Gastroesophageal sphincter (tissue), 4 donors: Measurements from ENCODE around the gene FAHD1. TPM values are rescaled to one million over a fixed set of nuclear protein-coding genes. Genes with fewer than 3 reads are reported as not detected.

Experiments used
- ATAC-seq: fragments of 150-250 bp; one replicate; pipeline ENCODE4 v1.9.1; 2016; ENCODE audit warnings: mild to moderate bottlenecking, moderate library complexity
- H3K27ac ChIP-seq, 4 donors: fragments of 200-600 bp; sonication (generic) in 3 of 4; 1 replicate in 3 of 4; 2 replicates in 1 of 4; pipeline ENCODE4 v1.5.1; 2016 to 2019
- H3K27me3 ChIP-seq: fragments of 200-600 bp; sonication (generic); one replicate; pipeline ENCODE4 v1.5.1; 2019
- H3K36me3 ChIP-seq, 2 donors: fragments of 200-600 bp; sonication (generic); one replicate each; pipeline ENCODE4 v1.5.1; 2019; ENCODE audit warnings: control low read depth in 1 of 2
- H3K4me1 ChIP-seq, 3 donors: fragments of 200-600 bp; sonication (generic); 1 replicate in 2 of 3; 2 replicates in 1 of 3; pipeline ENCODE4 v1.5.1; 2016 to 2019; ENCODE audit warnings: control low read depth in 2 of 3
- H3K4me3 ChIP-seq, 2 donors: fragments of 200-600 bp; sonication (generic); one replicate each; pipeline ENCODE4 v1.5.1; 2019; ENCODE audit warnings: mild to moderate bottlenecking in 1 of 2, moderate library complexity in 1 of 2
- H3K9me3 ChIP-seq, 3 donors: fragments of 200-600 bp; sonication (generic); one replicate each; pipeline ENCODE4 v1.5.1; 2017 to 2019; ENCODE audit warnings: control low read depth in 2 of 3
- EP300 ChIP-seq: sonication (generic); formaldehyde crosslinking; IDR thresholded peaks from one replicate; pipeline ENCODE4 v1.6.1; 2017; ENCODE audit warnings: antibody characterized with exemption, mild to moderate bottlenecking
- POLR2A ChIP-seq, 2 donors: fragments of 450-650 bp; IDR thresholded peaks; one replicate each; pipeline ENCODE4 v1.6.1; 2017; ENCODE audit warnings: antibody characterized with exemption in 2 of 2, mild to moderate bottlenecking in 2 of 2, moderate library complexity in 1 of 2
- POLR2AphosphoS5 ChIP-seq: sonication (generic); formaldehyde crosslinking; IDR thresholded peaks from one replicate; pipeline ENCODE4 v1.6.1; 2017; ENCODE audit warnings: antibody characterized with exemption
- WGBS, 2 donors: methylation state at CpG; one replicate each; pipeline ENCODE4 v1.1.5; 2018; ENCODE audit warnings: low coverage in 1 of 2; 5-methylcytosine and 5-hydroxymethylcytosine counted together
- total RNA-seq, 4 donors: library from RNA; depleted of rRNA; stranded (reverse); fragments of >200 nt; gene quantifications; one replicate each; pipeline ENCODE4 v1.1.0, GENCODE V29; 2016
- TF ChIP-seq, protein P1 (sequence below), 4 experiments: fragments of 200-600 bp in 2 of 4; fragments of 450-650 bp in 2 of 4; sonication (generic) in 1 of 4; IDR thresholded peaks; one replicate each; pipeline ENCODE4 v1.5.1; 2017 to 2019; ENCODE audit warnings: antibody characterized with exemption in 4 of 4, mild to moderate bottlenecking in 2 of 4, moderate library complexity in 2 of 4

The FAHD1 gene
- total RNA-seq, 4 donors from 2014 or later = 22.9 to 44.0 (median 30.2) TPM

DNA sequence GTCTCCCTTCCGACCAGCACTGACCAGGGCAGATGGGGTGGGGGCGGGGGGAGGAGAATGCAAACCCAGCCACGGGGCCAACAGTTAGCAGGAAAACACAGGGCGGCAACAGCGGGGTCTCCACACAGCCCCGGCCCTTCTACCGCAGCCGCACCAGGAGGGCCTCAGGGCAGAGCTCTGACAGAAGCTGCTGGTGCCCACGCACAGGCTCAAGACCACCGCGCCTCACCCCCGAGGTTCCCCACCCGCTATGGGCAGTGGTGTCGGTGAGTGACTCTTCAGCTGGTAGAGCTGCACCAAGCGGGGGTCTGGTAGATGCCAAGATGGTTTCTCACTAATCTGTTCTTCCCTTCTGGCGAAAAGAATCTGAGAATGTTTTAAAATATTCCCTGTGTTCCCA, 16.5 kb upstream of the FAHD1 start:
- no peak for ATAC-seq
- 96 to 100% methylated on average over 1 to 7 of the region's 16 CpGs for WGBS, 2 donors
- Histone ChIP-seq H3K36me3 (peaks cover 0 to 82% of the 10 kb centered on the region in 2 donors), H3K27ac (no peak overlapping the region), H3K4me1 (peaks cover 0 to 10% (median 0%) of the 10 kb centered on the region in 3 donors), H3K27me3 (no peaks in the 10 kb centered on the region), H3K9me3 (no peaks in the 10 kb centered on the region), H3K4me3 (no peak overlapping the region)
- TF ChIP-seq POLR2AphosphoS5 = no peak
- TF ChIP-seq EP300 = no peak
- TF ChIP-seq POLR2A (IDR thresholded peaks at IDR 0.05) = no peak
- TF ChIP-seq, protein P1, sequence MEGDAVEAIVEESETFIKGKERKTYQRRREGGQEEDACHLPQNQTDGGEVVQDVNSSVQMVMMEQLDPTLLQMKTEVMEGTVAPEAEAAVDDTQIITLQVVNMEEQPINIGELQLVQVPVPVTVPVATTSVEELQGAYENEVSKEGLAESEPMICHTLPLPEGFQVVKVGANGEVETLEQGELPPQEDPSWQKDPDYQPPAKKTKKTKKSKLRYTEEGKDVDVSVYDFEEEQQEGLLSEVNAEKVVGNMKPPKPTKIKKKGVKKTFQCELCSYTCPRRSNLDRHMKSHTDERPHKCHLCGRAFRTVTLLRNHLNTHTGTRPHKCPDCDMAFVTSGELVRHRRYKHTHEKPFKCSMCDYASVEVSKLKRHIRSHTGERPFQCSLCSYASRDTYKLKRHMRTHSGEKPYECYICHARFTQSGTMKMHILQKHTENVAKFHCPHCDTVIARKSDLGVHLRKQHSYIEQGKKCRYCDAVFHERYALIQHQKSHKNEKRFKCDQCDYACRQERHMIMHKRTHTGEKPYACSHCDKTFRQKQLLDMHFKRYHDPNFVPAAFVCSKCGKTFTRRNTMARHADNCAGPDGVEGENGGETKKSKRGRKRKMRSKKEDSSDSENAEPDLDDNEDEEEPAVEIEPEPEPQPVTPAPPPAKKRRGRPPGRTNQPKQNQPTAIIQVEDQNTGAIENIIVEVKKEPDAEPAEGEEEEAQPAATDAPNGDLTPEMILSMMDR (IDR thresholded peaks at IDR 0.05) = no peak

DNA sequence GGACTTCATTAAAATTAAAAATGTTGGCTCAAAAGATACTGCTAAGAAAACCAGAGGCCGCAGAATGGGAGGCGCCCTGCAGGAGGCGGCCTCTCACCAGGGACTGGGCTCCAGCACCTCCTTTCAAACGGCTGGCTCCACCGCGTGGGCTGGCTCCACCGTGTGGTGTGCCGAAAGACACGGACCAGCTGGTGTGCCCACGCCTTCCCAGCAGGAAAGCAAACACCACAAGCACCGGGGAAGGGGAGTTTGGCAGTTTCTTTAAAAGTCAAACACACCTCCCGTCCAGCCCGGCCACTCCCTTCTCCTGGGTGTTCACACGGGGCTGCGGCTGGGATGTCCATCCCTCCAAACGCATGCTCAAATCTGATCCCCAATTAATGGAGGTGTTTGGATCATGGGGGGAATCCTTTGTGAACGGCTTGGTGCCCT, 14.3 kb upstream of the FAHD1 start:
- WGBS, 2 donors = 18 to 38% methylated on average over 7 to 8 of the region's 17 CpGs
- peak overlapping the region in 1 of 4 donors; percentile 28 for H3K27ac ChIP-seq
- H3K9me3 ChIP-seq = no peaks in the 10 kb centered on the region
- TF ChIP-seq POLR2AphosphoS5 (peak; percentile 45), POLR2A (IDR thresholded peaks at IDR 0.05) (no peak)
- TF ChIP-seq, protein P1 (IDR thresholded peaks at IDR 0.05) = peak in 3 of 4 experiments; percentile 39 to 69 (median 48)
- peaks cover 0 to 82% of the 10 kb centered on the region in 2 donors for H3K36me3 ChIP-seq
- ATAC-seq = peak; percentile 85
- peaks cover 0 to 10% (median 0%) of the 10 kb centered on the region in 3 donors for H3K4me1 ChIP-seq
- H3K27me3 ChIP-seq = no peaks in the 10 kb centered on the region
- no peak overlapping the region for H3K4me3 ChIP-seq

DNA sequence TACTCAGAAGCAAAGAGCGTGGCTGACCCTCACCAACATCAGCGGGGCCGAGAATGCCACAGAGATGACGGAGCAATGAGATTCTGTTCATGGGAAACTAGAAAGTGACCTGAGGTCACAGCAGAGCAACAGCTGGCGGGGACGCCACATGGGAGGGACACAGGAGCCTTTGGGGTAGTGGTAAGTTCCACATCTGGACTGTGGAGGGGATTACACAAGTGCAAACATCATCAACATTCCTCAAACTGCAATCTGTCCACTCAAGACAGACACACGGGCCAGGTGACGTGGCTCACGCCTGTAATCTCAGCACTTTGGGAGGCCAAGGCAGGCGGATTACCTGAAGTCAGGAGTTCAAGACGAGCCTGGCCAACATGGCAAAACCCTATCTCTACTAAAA, 11.5 kb upstream of the FAHD1 start:
- Histone ChIP-seq H3K36me3 (peaks cover 0 to 82% of the 10 kb centered on the region in 2 donors), H3K27ac (no peak overlapping the region), H3K4me1 (peaks cover 0 to 10% (median 0%) of the 10 kb centered on the region in 3 donors), H3K27me3 (no peaks in the 10 kb centered on the region), H3K9me3 (no peaks in the 10 kb centered on the region), H3K4me3 (no peak overlapping the region)
- TF ChIP-seq POLR2A (IDR thresholded peaks at IDR 0.05) = no peak
- TF ChIP-seq POLR2AphosphoS5 = no peak
- TF ChIP-seq EP300 = no peak
- TF ChIP-seq, protein P1 (IDR thresholded peaks at IDR 0.05) = no peak
- no peak for ATAC-seq
- 89 to 93% methylated on average over 3 to 7 of the region's 11 CpGs for WGBS, 2 donors

DNA sequence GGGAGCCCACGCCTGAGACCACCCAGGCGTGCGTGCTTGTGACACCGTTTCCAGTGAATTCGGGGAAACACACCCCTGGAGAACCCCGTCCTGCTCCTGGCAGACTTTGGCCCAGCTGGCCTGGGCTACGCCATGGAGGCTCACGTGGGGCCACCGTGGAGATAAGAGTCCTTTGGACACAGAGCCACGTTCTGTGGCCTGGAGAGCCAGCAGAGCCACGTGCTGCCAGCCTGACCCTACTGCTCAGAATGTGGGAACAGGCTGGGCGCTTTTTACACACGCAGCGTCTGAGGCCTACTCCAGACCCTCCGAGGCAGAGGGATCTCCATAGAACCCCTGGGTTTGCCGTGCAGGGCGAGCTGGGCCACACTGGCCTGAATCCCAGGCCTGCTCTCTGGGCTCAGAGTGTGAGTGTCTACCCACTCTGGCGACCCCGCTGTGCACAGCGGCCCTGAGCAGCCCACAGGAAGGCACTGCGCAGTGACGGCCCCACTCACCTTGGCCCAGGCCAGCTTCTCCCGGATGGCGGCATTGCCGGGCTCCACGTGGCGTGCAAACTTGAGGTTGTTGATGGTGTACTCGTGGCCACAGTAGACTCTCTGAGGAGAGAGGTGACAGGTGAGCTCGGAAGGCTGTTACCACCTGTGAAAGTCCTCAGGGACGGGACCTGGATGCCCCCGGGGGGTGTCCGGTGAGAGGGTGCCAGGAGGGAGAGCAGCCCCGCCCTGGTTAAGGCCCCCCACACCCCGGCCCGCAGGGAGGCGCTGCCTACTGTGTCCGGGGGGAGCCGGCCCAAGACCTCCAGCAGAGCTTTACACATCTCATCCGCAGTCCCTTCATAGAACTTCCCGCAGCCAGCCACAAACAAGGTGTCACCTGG, 10.4 kb upstream of the FAHD1 start:
- H3K9me3 ChIP-seq = no peaks in the 10 kb centered on the region
- H3K36me3 ChIP-seq = peaks cover 0 to 88% of the 10 kb centered on the region in 2 donors
- no peaks in the 10 kb centered on the region for H3K27me3 ChIP-seq
- no peak for ATAC-seq
- 88 to 89% methylated on average over 3 to 16 of the region's 40 CpGs for WGBS, 2 donors
- H3K27ac ChIP-seq = no peak overlapping the region
- TF ChIP-seq, protein P1 (IDR thresholded peaks at IDR 0.05) = no peak
- TF ChIP-seq POLR2AphosphoS5 (no peak), EP300 (no peak), POLR2A (IDR thresholded peaks at IDR 0.05) (no peak)
- H3K4me1 ChIP-seq = peaks cover 0 to 10% (median 0%) of the 10 kb centered on the region in 3 donors
- H3K4me3 ChIP-seq = no peak overlapping the region

DNA sequence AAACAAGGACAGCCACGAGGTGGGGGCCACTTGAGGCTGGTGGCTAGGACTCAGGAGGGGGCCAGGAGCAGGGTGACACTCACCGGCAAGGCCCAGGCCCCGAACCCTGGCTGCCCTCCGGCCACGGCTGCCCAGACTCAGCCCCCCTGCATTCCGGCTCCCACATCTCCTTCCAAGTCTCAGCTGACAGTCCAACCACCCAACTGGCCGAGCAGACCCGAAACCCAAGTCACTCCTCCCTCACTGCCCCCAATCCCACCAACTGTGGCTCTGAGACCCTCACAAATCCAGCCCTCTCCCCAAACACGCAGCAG, 9.8 kb upstream of the FAHD1 start:
- peaks cover 0 to 94% of the 10 kb centered on the region in 2 donors for H3K36me3 ChIP-seq
- TF ChIP-seq POLR2A (IDR thresholded peaks at IDR 0.05) = no peak
- no peak for TF ChIP-seq EP300
- TF ChIP-seq, protein P1 (IDR thresholded peaks at IDR 0.05) = no peak
- no peak for TF ChIP-seq POLR2AphosphoS5
- H3K27ac ChIP-seq = no peak overlapping the region
- no peak for ATAC-seq
- H3K27me3 ChIP-seq = no peaks in the 10 kb centered on the region
- 91% methylated on average over 7 of the region's 9 CpGs; no CpG with 5 or more reads in 1 of the 2 donors for WGBS, 2 donors
- no peaks in the 10 kb centered on the region for H3K9me3 ChIP-seq
- H3K4me3 ChIP-seq = no peak overlapping the region
- H3K4me1 ChIP-seq = peaks cover 0 to 14% (median 0%) of the 10 kb centered on the region in 3 donors
